GM13977 (cell line): Measurements from ENCODE around the gene MSI2.

ENCODE experiments used
- DNase-seq: peaks from one replicate; pipeline ENCODE4 v3.0.0; 2012; ENCODE audit warnings: low spot score
- CTCF ChIP-seq: IDR thresholded peaks from 2 replicates; pipeline ENCODE4 v1.5.1; 2012; ENCODE audit warnings: mild to moderate bottlenecking, control low read depth; ENCODE audit not compliant: insufficient read depth; ENCODE audit errors: extremely low read depth, missing control alignments
- in situ Hi-C: fragments of 300-500 bp; cut with MboI; formaldehyde crosslinking; loops from one replicate; pipeline ENCODE4 v1.12.0; 2022; ENCODE audit warnings: low sequenced_read_pairs, low pct_unique_long_range_greater_than_20kb, mixed read lengths, inconsistent platforms; ENCODE audit not compliant: unreplicated experiment

Gene MSI2

GRCh38 chr17:57228911-57229310 is 27.4 kb upstream of the MSI2 start:
- no peak for DNase-seq
- in situ Hi-C loops, result loop anchor here (10.0 to 25.0 kb wide), 2 partner anchors 54 to 508 kb away; partner anchors contain the start of gene CCDC182
- no peak for TF ChIP-seq CTCF

- in situ Hi-C loops, result loop anchor here (25.0 kb wide), 1 partner anchor 503 kb away; the partner anchor contains the start of gene CCDC182
- no peak for DNase-seq
- no peak for TF ChIP-seq CTCF
These were observed 22.1 kb upstream of the MSI2 start for GRCh38 chr17:57234061-57234738.

GRCh38 chr17:57234739-57235092 is 21.6 kb upstream of the MSI2 start:
- in situ Hi-C loops, result loop anchor here (25.0 kb wide), 1 partner anchor 503 kb away; the partner anchor contains the start of gene CCDC182
- TF ChIP-seq CTCF, result no peak
- DNase-seq, result no peak

GRCh38 chr17:57235124-57235523 is 21.2 kb upstream of the MSI2 start:
- in situ Hi-C loops, result loop anchor here (25.0 kb wide), 1 partner anchor 502 kb away; the partner anchor contains the start of gene CCDC182
- no peak for DNase-seq
- TF ChIP-seq CTCF, result no peak

GRCh38 chr17:57236686-57237299 is 19.5 kb upstream of the MSI2 start:
- in situ Hi-C loops, result loop anchor here (25.0 kb wide), 1 partner anchor 501 kb away; the partner anchor contains the start of gene CCDC182
- DNase-seq, result no peak
- TF ChIP-seq CTCF, result no peak

- no peak for DNase-seq
- in situ Hi-C loops, result loop anchor here (25.0 kb wide), 1 partner anchor 497 kb away; the partner anchor contains the start of gene CCDC182
- no peak for TF ChIP-seq CTCF
These were observed 15.7 kb upstream of the MSI2 start for GRCh38 chr17:57240648-57241047.
